ENCODE measurements around the gene ST3GAL3.

DNA sequence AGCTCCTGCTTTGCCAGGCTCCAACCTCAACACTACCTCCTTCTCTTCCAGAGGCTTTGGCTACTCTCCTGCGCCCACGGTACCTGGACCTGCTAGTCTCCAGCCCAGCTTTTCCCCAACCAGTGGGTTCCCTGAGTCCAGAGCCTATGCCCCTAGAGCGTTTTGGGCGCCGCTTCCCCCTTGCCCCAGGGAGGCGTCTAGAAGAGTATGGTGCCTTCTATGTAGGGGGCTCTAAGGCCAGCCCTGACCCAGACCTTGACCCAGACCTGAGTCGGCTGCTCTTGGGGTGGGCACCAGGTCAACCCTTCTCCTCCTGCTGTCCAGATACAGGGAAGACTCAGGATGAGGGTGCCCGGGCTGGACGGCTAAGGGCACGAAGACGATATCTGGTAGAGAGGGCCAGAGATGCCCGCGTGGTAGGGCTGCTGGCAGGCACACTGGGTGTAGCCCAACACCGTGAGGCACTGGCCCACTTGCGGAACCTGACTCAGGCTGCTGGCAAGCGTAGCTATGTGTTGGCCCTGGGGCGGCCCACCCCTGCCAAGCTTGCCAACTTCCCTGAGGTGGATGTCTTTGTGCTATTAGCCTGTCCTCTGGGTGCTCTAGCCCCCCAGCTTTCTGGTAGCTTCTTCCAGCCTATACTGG lies 264.1 kb downstream of the ST3GAL3 start:
- TF ChIP-seq EP300 (IDR thresholded peaks at IDR 0.05; ENCODE audit: borderline replicate concordance in 1 of 2, control insufficient read depth in 1 of 2, low read depth in 2 of 2, low read length in 2 of 2) (no peak), MYC (IDR thresholded peaks at IDR 0.05; ENCODE audit: insufficient read depth, insufficient read length, insufficient replicate concordance, low read length, severe bottlenecking) (no peak), KLF5 (IDR thresholded peaks at IDR 0.05; ENCODE audit: partially characterized antibody) (no peak), ZNF384 (IDR thresholded peaks at IDR 0.05; ENCODE audit: borderline replicate concordance, low read depth, low read length) (no peak)

All from GM12878 (cell line).